H1 (cell line): ENCODE results near the gene TSPAN6. TPM values are rescaled to one million over a fixed set of nuclear protein-coding genes. Genes with fewer than 3 reads are reported as not detected.

Experiments used
- ATF2 ChIP-seq: IDR thresholded peaks from 2 replicates; pipeline ENCODE4 v1.6.1; 2012; ENCODE audit warnings: low read length, inconsistent platforms
- KDM1A ChIP-seq: fragments of 200-600, 300-600 bp; sonication (generic); IDR thresholded peaks from 2 replicates; pipeline ENCODE4 v1.7.1; 2016; ENCODE audit warnings: mild to moderate bottlenecking, low read length, borderline replicate concordance
- polyA plus RNA-seq, 7 experiments: library from polyadenylated mRNA; depleted of rRNA in 3 of 7; stranded (reverse) in 5 of 7; unstranded in 2 of 7; fragments of >200 nt in 5 of 7; fragments of 200-250 nt in 2 of 7; gene quantifications; 1 replicate in 5 of 7; 2 replicates in 1 of 7; 4 replicates in 1 of 7; pipeline versions ENCODE4 v1.2.1 to v1.2.3, GENCODE V29; 2011 to 2013; ENCODE audit warnings: missing spikeins in 2 of 7, mixed read lengths in 2 of 7
- total RNA-seq: library from RNA; stranded (reverse); fragmentation: NEBNext Ultra II Directional; extraction: Animal tissue kit (Norgen Biotek cat#: 25700); gene quantifications from 2 replicates; pipeline ENCODE4 v1.2.1, GENCODE V29; 2021

The TSPAN6 gene
- total and polyA plus RNA-seq, 2 of the 8 experiments (the other 6 are each of a cell fraction or from before 2014, with no cell fraction given), result 58.1 to 67.7 TPM

GRCh38 chrX:100635989-100636320 lies 651 bp downstream of the TSPAN6 start (continued):
- no peak for TF ChIP-seq ATF2
- no peak for TF ChIP-seq KDM1A
